HG02852 (cell line): ENCODE data around the gene DUSP2.
"Not testable (repeated sequence)": the region's sequence is repeated elsewhere in the genome, so short reads cannot be mapped to it uniquely, and the experiment has no call there.

Source experiments
- ATAC-seq: cut with Tn5 transposase; IDR thresholded peaks from one replicate; pipeline ENCODE4 v1.9.1; 2021; ENCODE audit warnings: mild to moderate bottlenecking, moderate library complexity; ENCODE audit not compliant: unreplicated experiment

The DUSP2 gene

GRCh38 chr2:96163768-96164429 lies 18.7 kb upstream of the DUSP2 start:
- peak; percentile 62 for ATAC-seq

GRCh38 chr2:96163415-96163767 lies 18.2 kb upstream of the DUSP2 start:
- ATAC-seq, result peak; percentile 4

GRCh38 chr2:96161898-96162297 lies 16.7 kb upstream of the DUSP2 start:
- ATAC-seq, result no peak

- not testable (repeated sequence) for ATAC-seq
These were observed 15.1 kb upstream of the DUSP2 start for GRCh38 chr2:96160366-96160765.

- no peak for ATAC-seq
These were observed 14.0 kb upstream of the DUSP2 start for GRCh38 chr2:96159084-96159830.

GRCh38 chr2:96158554-96158940 lies 13.3 kb upstream of the DUSP2 start:
- ATAC-seq, result no peak

- peak; percentile 74 for ATAC-seq
These were observed 12.7 kb upstream of the DUSP2 start for GRCh38 chr2:96157649-96158553.

- peak; percentile 20 for ATAC-seq
These were observed 11.8 kb upstream of the DUSP2 start for GRCh38 chr2:96156926-96157648.

GRCh38 chr2:96156011-96156820 lies 11.0 kb upstream of the DUSP2 start:
- no peak for ATAC-seq

- ATAC-seq, result no peak
These were observed 9.5 kb upstream of the DUSP2 start for GRCh38 chr2:96154506-96155380.

- no peak for ATAC-seq
These were observed 8.8 kb upstream of the DUSP2 start for GRCh38 chr2:96153991-96154431.

- no peak for ATAC-seq
These were observed 8.1 kb upstream of the DUSP2 start for GRCh38 chr2:96153291-96153713.

GRCh38 chr2:96152304-96153161 lies 7.3 kb upstream of the DUSP2 start:
- no peak for ATAC-seq

- ATAC-seq, result no peak
These were observed 6.5 kb upstream of the DUSP2 start for GRCh38 chr2:96151595-96152303.

- ATAC-seq, result no peak
These were observed 5.8 kb upstream of the DUSP2 start for GRCh38 chr2:96150791-96151594.

GRCh38 chr2:96150007-96150640 lies 4.9 kb upstream of the DUSP2 start:
- no peak for ATAC-seq
